Measurements from ENCODE around the gene PLPP7.

PLPP7 gene

DNA sequence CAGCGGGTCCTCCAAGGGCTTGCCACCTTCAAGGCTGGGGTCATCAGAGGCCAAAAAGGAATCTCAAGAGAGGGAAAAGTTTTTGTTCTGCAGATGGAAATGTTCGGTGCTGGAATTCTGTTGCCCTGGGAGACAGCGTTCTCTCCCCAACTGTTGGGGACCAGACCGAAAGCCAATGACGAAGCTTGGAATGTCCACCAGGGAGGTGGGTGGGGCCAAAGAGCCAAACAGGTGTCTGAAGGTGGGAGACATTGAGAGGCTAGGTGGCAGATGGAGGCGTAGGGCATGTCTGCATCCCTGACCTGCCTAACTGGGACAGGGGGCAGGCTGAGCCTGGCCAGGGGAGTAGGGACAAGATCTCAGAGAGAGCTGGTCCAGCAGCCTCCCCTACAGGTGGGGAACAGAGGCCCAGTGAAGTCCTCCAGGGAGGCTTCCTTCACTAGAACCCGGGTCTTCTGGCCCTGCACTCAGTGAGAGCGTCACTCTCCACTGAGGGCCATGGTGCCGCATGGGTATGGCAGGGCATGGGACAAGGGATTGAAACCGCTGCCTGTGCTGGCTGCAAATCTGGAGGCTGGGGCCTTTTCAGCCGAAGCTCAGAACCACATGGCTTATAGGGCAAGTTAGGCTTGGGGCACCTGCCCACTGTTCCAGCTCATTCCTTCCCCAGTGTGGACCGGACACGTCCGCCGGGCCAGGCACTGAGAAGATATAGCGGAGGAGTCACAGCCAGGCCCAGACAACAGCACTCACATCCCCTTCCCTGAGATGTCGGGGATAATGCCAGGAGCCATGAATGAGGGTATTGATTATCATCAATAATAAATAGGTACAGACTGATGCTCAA, 8.2 kb upstream of the PLPP7 start:
- no peak for DNase-seq (ENCODE audit: low read depth in 2 of 2)

- DNase-seq (ENCODE audit: low read depth in 2 of 2), result no peak
Observed at GRCh38 chr9:131282175-131282574, 7.3 kb upstream of the PLPP7 start.

DNA sequence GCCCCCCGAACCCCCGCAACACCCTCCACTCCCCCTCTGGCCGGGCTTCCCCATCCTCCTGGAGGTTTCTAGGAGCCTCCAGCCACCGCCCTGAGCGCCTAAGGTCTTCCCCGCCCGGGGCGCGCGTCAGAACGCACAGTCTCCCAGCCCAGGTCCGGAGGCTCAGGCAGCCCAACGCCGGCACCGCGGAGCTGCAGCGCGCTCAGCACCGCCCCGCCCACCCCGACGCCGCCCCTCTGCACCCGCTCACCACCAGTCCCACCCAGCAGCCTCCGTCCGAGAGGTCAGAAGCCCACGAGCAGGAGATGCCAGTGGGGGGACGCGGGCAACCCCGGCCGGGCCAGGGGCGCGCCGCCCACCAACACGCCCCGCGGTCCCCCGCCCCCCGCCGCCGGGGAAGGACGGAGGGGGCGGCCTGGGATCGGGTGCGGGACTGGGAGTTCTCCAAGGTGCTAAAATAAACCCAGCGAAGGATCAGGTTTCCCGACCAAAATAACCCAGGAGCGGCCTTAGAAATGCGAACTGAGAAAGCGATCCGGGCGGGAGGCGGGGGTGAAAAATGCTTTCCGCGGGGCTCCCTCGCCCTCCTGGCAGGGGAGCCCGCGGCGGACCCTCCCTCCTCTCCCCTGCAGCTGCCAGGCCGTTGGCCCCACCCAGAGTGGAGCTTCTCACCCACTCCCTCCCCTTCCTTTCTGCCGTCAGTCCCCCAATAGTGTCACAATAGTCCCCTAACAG, 6.7 kb upstream of the PLPP7 start:
- DNase-seq (ENCODE audit: low read depth in 2 of 2), result no peak

DNA sequence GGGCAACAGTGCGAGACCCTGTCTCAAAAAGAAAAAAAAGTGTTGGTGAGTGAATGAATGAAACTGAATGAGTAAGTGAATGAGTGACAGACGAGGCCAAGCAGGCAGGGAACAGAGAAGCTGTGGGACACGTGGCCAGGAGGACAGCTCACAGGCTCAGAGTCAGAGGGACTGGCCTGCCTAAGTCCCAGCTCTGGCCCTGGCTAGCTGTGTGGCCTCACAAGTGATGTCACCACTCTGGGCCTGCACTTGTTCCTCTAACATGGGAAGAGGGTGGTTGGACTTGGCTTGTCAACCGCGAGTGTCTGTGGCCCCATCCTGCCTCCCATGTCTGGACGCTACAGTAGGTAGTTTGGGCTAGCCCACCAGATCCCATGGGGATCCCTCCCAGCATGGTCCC, 4.7 kb upstream of the PLPP7 start:
- no peak for DNase-seq (ENCODE audit: low read depth in 2 of 2)

- DNase-seq (ENCODE audit: low read depth in 2 of 2), result no peak
Observed at GRCh38 chr9:131287359-131287758, 2.2 kb upstream of the PLPP7 start.

GRCh38 chr9:131288217-131288616, 1.3 kb upstream of the PLPP7 start:
- no peak for DNase-seq (ENCODE audit: low read depth in 2 of 2)

DNA sequence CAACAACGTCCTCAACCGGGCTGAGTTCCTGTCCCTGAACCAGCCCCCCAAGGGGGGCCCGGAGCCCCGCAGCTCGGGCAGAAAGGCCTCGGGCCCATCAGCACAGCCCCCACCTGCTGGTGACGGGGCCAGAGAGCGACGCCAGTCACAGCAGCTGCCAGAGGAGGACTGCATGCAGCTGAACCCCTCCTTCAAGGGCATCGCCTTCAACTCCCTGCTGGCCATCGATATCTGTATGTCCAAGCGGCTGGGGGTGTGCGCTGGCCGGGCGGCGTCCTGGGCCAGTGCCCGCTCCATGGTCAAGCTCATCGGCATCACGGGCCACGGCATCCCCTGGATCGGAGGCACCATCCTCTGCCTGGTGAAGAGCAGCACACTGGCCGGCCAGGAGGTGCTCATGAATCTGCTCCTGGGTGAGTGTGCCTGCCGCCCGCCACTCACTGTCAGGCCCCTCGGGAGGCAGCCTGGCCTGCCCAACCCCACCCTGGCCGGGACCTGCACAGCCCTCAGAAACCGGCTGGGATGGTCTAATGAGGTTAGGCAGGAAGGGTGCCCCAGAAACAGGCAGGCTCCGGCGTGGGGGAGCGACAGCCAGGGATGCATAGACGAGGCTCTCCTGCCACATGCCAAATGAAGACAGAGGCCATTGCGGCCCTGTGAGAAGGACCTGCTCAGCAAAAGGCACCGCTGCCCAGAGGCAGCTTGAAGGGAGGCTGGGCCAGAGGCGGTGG, 678 bp downstream of the PLPP7 start:
- no peak for DNase-seq (ENCODE audit: low read depth in 2 of 2)

DNA sequence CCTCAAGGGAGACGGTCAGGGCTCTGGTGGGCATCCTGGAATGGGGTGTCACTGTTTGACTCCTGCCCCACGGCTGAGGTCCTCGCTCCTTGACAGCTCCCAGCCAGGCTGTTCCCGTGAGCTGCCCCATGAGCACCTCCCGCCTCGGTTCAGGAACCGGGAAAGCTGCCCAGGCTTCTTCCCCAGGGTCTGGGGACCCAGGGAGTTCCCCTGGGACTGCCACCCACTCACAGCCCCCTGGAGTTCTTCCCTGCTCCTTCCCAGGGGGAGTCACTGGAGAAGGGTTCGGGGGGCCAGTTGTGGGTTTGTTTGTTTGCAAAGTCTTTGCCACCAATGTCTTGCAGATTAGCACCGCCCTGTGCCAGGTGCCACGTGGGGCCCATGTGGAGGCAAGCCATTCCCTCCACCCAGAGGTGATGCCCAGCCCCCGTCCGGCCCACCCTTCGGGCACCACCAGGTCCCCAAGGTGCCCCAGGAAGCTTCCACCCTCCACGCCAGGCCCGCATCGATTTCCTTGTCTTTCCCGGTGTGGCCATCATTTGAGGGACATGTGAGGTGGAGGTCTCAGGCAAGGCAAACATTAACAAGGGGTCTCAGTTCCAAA, 1.3 kb downstream of the PLPP7 start:
- no peak for DNase-seq (ENCODE audit: low read depth in 2 of 2)

DNA sequence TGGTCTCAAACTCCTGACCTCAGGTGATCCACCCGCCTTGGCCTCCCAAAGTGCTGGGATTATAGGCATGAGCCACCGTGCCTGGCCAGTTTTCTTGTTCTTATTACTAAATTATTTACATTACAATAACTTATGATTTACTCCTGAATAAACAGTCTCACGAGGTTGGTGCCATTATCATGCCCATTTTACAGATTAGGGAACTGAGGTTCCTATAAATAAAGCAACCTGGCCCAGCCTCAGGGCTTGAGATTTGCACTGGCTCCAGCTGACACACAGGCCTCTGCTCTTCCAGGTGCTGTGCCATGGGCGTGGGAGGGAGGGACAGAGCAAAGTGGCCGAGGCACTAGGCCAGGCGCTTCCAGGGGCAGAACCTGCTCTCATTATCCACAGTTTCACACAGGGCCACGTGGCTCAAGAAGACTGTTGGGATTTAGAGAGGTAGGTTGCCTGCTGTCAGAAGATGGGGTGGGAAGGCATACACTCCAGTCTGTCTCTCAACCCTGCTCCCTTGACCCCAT, 2.3 kb downstream of the PLPP7 start:
- no peak for DNase-seq (ENCODE audit: low read depth in 2 of 2)

DNA sequence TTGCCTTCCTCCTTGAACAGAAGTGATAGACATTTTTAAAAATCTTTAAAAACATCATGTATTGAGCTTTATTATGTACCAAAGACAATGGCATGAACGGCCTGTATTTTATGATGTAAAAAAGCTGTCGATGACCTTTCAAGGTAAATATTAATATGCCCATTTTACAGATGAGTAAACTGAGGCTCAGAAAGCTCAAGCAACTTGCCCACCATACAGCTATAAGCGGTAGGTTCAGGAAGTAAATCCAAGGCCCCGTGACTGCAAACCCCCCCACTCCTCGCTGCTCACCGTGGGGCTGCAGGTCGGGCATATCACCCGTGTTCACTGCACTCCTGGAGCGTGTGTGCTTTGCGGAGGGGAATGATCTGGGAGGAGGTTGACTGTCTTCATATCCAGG, 3.4 kb downstream of the PLPP7 start:
- DNase-seq (ENCODE audit: low read depth in 2 of 2), result no peak

- no peak for DNase-seq (ENCODE audit: low read depth in 2 of 2)
Observed at GRCh38 chr9:131296460-131296859, 6.9 kb downstream of the PLPP7 start.

DNA sequence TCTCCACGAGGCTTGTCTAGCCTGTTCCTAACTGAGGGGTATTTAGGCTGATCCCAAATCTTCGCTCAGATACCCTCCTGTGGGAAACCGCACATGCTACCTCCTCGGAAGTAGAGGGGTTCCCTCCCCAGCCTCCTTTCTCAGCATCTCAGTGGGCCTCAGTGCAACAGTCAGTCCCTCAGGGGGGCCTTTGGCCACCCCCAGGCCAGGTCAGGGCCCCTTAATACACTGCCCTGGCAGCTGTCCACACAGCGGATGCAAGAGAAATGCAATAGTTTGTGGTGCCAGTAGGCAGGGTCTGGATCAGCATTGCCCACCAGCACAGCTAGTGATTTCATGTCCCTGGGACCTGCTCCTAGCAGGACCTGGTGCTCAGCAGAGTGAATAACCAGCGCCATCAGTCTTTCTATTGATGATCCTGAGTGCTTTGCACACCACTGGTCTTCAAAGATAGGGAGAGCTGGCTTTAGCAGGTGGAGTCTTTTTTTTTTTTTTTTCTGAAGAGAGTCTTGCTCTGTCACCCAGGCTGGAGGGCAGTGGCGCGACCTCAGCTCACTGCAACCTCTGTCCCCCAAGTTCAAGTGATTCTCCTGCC, 7.5 kb downstream of the PLPP7 start:
- no peak for DNase-seq (ENCODE audit: low read depth in 2 of 2)

DNA sequence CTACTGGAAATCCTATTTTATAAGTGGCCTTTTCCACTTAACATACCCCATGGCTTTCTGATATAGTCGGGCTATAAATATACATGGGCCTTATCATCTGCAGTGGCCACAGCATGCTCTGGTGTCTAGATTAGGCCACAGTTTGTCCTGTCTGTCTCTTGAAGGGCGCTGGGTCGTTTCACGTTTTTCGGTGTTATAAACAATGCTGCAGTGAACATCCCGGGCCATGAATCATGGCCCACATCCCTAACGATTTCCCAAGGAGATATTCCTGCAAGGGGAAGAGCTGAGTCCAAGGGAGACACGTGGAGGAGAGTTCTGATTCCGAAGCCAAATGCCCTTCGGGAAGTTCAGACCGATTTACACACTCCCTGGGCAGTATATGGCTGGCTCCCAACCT, 8.4 kb downstream of the PLPP7 start:
- no peak for DNase-seq (ENCODE audit: low read depth in 2 of 2)

DNA sequence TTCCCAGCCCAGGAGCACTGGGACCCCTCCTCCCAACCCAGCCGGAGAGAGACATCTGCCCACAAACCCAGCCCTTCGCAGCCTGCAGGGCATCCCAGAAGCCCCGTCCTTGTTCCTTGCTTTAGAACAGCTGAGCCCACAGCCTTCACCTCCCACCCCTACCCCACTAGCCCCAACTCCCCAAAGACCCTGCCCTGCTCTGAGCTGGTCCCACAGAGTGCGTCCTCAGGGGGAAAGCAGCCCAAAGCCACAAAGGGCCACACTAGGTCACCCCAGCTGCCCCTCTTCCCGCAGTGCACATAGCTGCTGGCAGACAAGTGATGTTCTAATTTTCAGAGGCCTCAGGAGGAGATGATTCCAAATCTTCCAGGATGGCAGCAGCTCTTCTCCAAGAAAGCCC, 8.8 kb downstream of the PLPP7 start:
- DNase-seq (ENCODE audit: low read depth in 2 of 2), result no peak

DNA sequence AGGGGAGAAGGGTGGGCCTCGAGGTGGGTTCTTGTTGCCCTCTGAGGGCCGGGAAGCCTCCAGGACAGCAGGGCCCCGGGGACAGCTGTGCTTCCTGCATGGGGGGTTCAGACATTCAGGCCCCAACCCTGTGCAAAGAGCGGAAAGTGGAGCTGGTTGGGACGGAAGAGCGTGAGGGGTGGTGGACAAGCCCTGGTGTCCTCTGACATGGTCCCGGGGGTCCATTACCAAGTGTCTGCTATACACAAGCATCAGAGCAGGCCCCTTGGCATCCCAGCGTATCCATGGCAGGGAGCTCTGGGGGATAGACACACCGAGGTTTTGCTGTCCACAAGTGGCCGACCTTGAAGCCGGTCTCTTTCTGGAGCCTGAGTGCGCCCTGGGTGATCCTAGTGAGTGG, 9.3 kb downstream of the PLPP7 start:
- no peak for DNase-seq (ENCODE audit: low read depth in 2 of 2)

GRCh38 chr9:131299346-131299960, 9.9 kb downstream of the PLPP7 start:
- no peak for DNase-seq (ENCODE audit: low read depth in 2 of 2)

- no peak for DNase-seq (ENCODE audit: low read depth in 2 of 2)
Observed at GRCh38 chr9:131299961-131300347, 10.4 kb downstream of the PLPP7 start.

GRCh38 chr9:131300444-131300843, 10.9 kb downstream of the PLPP7 start:
- no peak for DNase-seq (ENCODE audit: low read depth in 2 of 2)

DNA sequence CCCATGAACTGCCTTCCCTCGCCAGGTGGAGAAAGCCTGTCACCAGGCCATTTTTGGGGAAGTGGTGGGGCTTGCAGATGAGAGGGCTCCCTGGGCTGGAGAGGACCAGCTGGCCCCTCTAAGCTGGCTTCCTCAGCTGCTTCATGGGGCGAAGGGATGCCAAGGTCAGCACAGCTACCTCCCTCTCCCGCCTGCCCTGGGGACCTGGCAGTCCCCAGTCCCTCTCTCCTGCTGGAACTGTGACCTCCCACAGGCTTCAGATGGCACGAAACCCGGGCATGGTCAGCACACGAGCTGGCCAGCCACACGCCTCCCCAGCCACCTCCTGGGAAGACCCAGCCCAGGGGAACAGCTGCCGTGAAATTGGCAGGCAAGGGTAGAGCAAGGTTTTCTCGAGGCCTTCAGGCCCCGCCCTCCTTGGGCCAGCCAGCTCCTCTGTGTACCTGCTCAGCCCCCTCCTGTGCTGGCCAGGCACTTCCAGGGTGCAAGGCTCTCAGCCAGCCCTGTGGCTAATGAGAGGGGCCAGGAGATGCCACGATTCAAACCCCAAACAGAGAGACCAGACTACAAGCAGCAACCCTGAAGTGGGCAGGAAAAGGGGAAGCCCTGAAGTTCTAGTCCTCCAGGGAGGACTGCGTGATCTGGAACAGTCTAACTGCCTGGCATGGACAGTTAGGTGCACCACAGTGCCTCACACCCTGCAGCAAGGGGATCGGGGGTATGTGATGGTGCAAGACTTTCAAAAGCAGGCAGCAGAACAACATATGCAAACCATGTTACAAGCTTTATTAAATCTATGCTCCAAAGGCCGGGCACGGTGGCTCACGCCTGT, 12.9 kb downstream of the PLPP7 start:
- no peak for DNase-seq (ENCODE audit: low read depth in 2 of 2)

Data from stimulated activated CD8-positive, alpha-beta memory T cell treated with anti-CD3 and anti-CD28 coated beads, Interleukin-2, amount 100 ng/mL, for 1 hour (primary cell).